Caki2 (cell line): ENCODE results near the gene CSNK1G3. TPM values are rescaled to one million over a fixed set of nuclear protein-coding genes. Genes with fewer than 3 reads are reported as not detected.

Experiments used
- total RNA-seq: library from RNA; depleted of rRNA; stranded (reverse); fragments of >200 nt; shearing (Covaris generic); gene quantifications from 2 replicates; pipeline ENCODE4 v1.2.3, GENCODE V29; 2014; ENCODE audit warnings: low replicate concordance; rRNA removed

Gene CSNK1G3
- total RNA-seq, 1 experiment from 2014 or later, result 20.2 TPM

Other genes starting within 250 kb of the CSNK1G3 start
- 8.5 and 8.6 TPM in 2 replicates for gene CEP120, start 88.8 kb upstream of the CSNK1G3 start, total RNA-seq